GM06990 (cell line): ENCODE data around the gene KL.

Experiments
- DNase-seq: peaks from one replicate; pipeline ENCODE4 v3.0.0-alpha.2; 2011; ENCODE audit not compliant: insufficient read length; ENCODE audit errors: extremely low read depth
- H3K27me3 ChIP-seq: replicated peaks from 2 replicates; pipeline ENCODE4 v1.6.0; 2011; ENCODE audit warnings: low read length; ENCODE audit not compliant: control insufficient read depth, insufficient read depth
- H3K36me3 ChIP-seq: 2 replicates; pipeline ENCODE4 v1.5.1; 2011; ENCODE audit warnings: low read length; ENCODE audit not compliant: control insufficient read depth, insufficient read depth
- H3K4me3 ChIP-seq: replicated peaks from 2 replicates; pipeline ENCODE4 v1.5.1; 2011; ENCODE audit warnings: low read depth, mild to moderate bottlenecking, control low read depth, low read length
- TF ChIP-seq, protein P1 (sequence below): IDR thresholded peaks from 2 replicates; pipeline ENCODE4 v1.5.1; 2011; ENCODE audit warnings: low read length, control low read depth, mild to moderate bottlenecking, inconsistent platforms; ENCODE audit not compliant: insufficient read depth, poor library complexity, severe bottlenecking

Gene KL

DNA sequence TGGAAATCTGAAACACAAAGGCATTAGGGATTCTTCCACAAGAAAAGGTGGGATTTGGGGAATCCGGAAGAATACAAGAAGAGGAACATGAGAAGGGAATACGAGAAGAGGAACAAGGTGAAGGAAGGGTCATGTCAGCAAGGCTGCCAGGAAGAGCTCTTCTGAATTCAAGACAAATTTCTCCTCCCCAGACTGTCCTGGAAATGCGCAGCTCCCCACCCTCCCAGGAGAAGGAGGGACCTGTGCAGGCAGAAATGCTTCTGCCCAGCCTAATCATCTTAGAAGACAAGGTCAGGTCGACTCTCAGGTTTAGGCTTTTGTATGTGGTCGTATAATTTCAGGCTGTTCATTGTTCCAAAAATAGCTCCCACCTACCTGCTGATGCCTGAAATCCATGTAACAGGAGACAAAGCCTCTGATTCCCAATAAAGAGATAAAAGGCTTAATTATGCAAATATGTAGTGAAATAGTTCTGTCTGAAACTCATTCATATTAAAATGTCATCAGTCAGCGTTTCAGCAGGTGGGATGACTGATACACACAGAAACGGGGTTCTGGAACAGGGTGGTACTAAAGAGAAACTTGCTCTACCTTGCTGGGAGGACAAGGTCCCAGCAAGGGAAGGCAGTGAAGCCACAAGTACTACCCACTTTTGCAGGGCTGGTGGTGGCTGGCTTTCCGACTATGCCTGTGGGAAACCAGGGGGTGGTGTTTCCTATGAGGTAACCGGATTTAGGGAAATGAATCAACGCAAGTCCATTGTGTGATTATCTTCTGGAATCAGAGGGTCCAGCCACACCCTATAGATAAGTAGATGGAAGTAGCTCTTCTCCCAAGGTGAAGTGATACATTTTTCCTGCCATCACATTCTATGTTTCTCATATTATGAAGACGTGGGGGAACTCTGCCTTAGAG, 76.1 kb downstream of the KL start:
- no peak for DNase-seq
- Histone ChIP-seq H3K4me3 (no peak overlapping the region), H3K36me3 (no peaks in the 10 kb centered on the region), H3K27me3 (no peaks in the 10 kb centered on the region)
- TF ChIP-seq, protein P1, sequence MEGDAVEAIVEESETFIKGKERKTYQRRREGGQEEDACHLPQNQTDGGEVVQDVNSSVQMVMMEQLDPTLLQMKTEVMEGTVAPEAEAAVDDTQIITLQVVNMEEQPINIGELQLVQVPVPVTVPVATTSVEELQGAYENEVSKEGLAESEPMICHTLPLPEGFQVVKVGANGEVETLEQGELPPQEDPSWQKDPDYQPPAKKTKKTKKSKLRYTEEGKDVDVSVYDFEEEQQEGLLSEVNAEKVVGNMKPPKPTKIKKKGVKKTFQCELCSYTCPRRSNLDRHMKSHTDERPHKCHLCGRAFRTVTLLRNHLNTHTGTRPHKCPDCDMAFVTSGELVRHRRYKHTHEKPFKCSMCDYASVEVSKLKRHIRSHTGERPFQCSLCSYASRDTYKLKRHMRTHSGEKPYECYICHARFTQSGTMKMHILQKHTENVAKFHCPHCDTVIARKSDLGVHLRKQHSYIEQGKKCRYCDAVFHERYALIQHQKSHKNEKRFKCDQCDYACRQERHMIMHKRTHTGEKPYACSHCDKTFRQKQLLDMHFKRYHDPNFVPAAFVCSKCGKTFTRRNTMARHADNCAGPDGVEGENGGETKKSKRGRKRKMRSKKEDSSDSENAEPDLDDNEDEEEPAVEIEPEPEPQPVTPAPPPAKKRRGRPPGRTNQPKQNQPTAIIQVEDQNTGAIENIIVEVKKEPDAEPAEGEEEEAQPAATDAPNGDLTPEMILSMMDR, result no peak

DNA sequence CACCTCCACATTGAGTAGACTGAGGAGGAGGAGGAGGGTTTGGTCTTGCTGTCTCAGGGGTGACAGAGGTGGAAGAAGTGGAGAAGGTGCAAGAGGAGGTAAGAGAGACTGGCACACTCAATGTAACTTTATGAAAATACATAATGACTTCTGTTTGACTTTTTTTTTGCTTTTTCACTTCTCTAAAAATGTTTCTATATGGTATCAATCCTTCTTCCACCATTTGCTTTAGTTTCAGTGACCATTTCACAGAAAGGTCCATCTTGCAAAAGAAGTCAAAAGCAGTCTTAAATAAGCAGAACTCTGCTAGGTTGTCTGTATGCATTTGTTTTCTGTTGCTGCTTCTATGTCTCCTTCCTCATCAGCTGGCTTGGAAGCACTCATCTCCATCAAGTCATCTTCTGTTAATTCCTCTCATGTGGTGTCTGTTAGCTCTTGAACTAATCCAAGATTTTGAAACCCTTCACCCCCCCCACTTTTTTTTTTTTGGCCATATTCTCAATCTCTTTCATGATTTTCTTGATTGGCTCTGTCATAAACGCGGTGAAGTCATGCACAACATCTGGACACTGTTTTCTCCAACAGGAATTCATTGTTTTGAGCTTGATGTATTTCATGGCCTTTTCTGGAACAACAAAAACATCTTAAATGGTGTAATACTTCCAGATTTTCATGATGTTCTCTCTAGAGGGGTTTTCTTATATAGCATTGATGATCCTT, 80.8 kb downstream of the KL start:
- H3K4me3 ChIP-seq, result no peak overlapping the region
- no peaks in the 10 kb centered on the region for H3K27me3 ChIP-seq
- no peaks in the 10 kb centered on the region for H3K36me3 ChIP-seq
- DNase-seq, result peak; percentile 29
- TF ChIP-seq, protein P1, result no peak

DNA sequence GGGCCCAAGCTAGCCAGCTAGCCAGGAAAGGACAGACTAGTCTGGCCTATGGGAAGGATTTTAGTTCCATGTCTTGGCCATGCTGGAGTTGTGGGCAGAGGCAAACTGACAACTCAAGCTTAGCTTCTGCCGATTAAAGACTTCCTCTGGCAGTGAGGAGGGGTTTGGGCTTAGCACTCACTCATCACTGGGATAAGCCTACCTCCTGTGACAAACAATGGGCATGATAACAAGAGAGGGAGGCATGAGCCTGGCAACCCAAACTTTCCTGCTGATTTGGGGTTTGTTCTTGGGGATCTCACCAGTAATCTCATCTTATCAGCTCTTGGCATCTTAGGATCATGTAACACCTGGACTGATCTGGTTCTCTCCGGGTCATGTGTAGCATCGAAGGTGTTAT, 83.6 kb downstream of the KL start:
- Histone ChIP-seq H3K36me3 (no peaks in the 10 kb centered on the region), H3K27me3 (no peaks in the 10 kb centered on the region), H3K4me3 (no peak overlapping the region)
- TF ChIP-seq, protein P1, result no peak
- no peak for DNase-seq

DNA sequence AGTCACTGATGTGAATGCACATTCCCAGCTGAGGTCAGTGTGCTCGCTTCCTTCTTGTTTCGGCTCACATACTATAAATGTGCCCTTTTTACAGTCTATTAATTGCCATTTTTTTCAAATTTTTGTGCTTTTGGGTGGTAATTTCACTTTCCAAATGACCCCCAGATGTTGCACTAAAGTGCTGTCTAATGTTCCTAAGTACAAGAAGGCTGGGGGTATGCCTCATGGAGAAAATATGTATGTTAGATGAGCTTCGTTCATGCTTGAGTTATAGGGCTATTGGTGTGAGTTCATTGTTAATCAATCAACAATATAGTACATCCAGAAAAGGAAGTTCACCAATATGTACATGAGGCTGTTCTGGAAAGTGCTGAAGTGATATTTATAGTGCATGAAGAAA, 84.7 kb downstream of the KL start:
- no peak for DNase-seq
- no peaks in the 10 kb centered on the region for H3K36me3 ChIP-seq
- H3K27me3 ChIP-seq, result no peaks in the 10 kb centered on the region
- TF ChIP-seq, protein P1, result no peak
- H3K4me3 ChIP-seq, result no peak overlapping the region

DNA sequence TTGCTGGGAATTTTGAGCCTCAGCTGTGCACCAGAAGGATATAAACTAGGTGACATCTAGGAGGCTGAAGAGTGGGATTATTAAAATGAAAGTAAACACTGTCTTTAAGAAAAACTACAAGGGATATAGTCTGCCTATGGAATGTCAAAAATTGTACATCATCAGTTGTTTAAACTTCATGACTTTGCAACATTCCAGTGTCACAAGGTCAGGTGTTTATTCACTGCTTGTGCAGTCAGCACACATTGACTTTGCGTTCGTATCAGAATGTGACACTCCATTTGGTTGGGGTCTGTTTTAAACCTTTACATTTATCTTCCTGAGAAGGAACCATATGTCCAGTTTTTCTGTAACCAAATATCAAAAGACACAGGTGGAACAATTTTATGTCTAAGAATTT, 85.6 kb downstream of the KL start:
- no peak overlapping the region for H3K4me3 ChIP-seq
- DNase-seq, result no peak

More for the DNA sequence above, 85.6 kb downstream of the KL start:
- TF ChIP-seq, protein P1, result no peak
- Histone ChIP-seq H3K27me3 (no peaks in the 10 kb centered on the region), H3K36me3 (peaks cover 1% of the 10 kb centered on the region; the same call in 1 of the 2 replicates)
